HepG2 (cell line): ENCODE results near the gene BZW1. TPM values are rescaled to one million over a fixed set of nuclear protein-coding genes. Genes with fewer than 3 reads are reported as not detected.

Source experiments
- ARNTL ChIP-seq: sonication (generic); formaldehyde crosslinking; IDR thresholded peaks from 2 replicates; pipeline ENCODE4 v1.4.0; 2020; ENCODE audit warnings: mild to moderate bottlenecking, missing genetic modification reagents
- CEBPG ChIP-seq: IDR thresholded peaks from 2 replicates; pipeline ENCODE4 v1.6.1; 2016
- E2F2 ChIP-seq: sonication (generic); formaldehyde crosslinking; IDR thresholded peaks from 2 replicates; pipeline ENCODE4 v1.4.0; 2020; ENCODE audit warnings: missing genetic modification reagents, borderline replicate concordance
- EEA1 ChIP-seq: sonication (generic); formaldehyde crosslinking; IDR thresholded peaks from 2 replicates; pipeline ENCODE4 v1.5.1; 2020; ENCODE audit warnings: mild to moderate bottlenecking, missing genetic modification reagents, borderline replicate concordance
- GABPB1 ChIP-seq: IDR thresholded peaks from 2 replicates; pipeline ENCODE4 v1.6.1; 2016; ENCODE audit warnings: mild to moderate bottlenecking, missing genetic modification reagents, moderate library complexity, missing compliant biosample characterization
- HDAC2 ChIP-seq: sonication (generic); formaldehyde crosslinking; IDR thresholded peaks from 2 replicates; pipeline ENCODE4 v1.4.0; 2020; ENCODE audit warnings: missing genetic modification reagents
- NR2F2 ChIP-seq: IDR thresholded peaks from 2 replicates; pipeline ENCODE4 v1.6.1; 2012; ENCODE audit warnings: low read depth, inconsistent platforms, borderline replicate concordance
- PBX2 ChIP-seq: IDR thresholded peaks from 2 replicates; pipeline ENCODE4 v1.6.1; 2016; ENCODE audit warnings: control low read depth
- PBX3 ChIP-seq: sonication (generic); formaldehyde crosslinking; IDR thresholded peaks from 2 replicates; pipeline ENCODE4 v1.8.1; 2023; ENCODE audit warnings: missing genetic modification reagents, inconsistent platforms, borderline replicate concordance
- PREB ChIP-seq: sonication (generic); formaldehyde crosslinking; IDR thresholded peaks from 2 replicates; pipeline ENCODE4 v1.4.0; 2020; ENCODE audit warnings: missing genetic modification reagents
- RXRB ChIP-seq: IDR thresholded peaks from 2 replicates; pipeline ENCODE4 v1.6.1; 2016; ENCODE audit warnings: borderline replicate concordance, missing genetic modification reagents, missing compliant biosample characterization
- SNAPC5 ChIP-seq: sonication (generic); formaldehyde crosslinking; IDR thresholded peaks from 2 replicates; pipeline ENCODE4 v1.8.1; 2023; ENCODE audit warnings: mild to moderate bottlenecking, missing genetic modification reagents, borderline replicate concordance
- TEF ChIP-seq: sonication (generic); formaldehyde crosslinking; IDR thresholded peaks from 2 replicates; pipeline ENCODE4 v1.5.0; 2020; ENCODE audit warnings: missing genetic modification reagents
- TOPORS ChIP-seq: sonication (generic); formaldehyde crosslinking; IDR thresholded peaks from 2 replicates; pipeline ENCODE4 v1.8.0; 2023; ENCODE audit warnings: mild to moderate bottlenecking, missing genetic modification reagents
- ZBTB37 ChIP-seq: sonication (generic); formaldehyde crosslinking; IDR thresholded peaks from 2 replicates; pipeline ENCODE4 v1.4.0; 2020; ENCODE audit warnings: mild to moderate bottlenecking, missing genetic modification reagents
- ZNF468 ChIP-seq: sonication (generic); formaldehyde crosslinking; IDR thresholded peaks from 2 replicates; pipeline ENCODE4 v1.8.0; 2022; ENCODE audit warnings: mild to moderate bottlenecking, moderate library complexity, missing genetic modification reagents
- ZNF564 ChIP-seq: sonication (generic); formaldehyde crosslinking; IDR thresholded peaks from 2 replicates; pipeline ENCODE4 v1.8.1; 2023; ENCODE audit warnings: mild to moderate bottlenecking, missing genetic modification reagents
- ZNF660 ChIP-seq: sonication (generic); formaldehyde crosslinking; IDR thresholded peaks from 2 replicates; pipeline ENCODE4 v1.5.1; 2020; ENCODE audit warnings: mild to moderate bottlenecking, low read depth, missing genetic modification reagents, borderline replicate concordance
- ZNF772 ChIP-seq: sonication (generic); formaldehyde crosslinking; IDR thresholded peaks from 2 replicates; pipeline ENCODE4 v1.5.0; 2020; ENCODE audit warnings: mild to moderate bottlenecking, missing genetic modification reagents
- ZNF780A ChIP-seq: sonication (generic); formaldehyde crosslinking; IDR thresholded peaks from 2 replicates; pipeline ENCODE4 v1.8.0; 2022; ENCODE audit warnings: mild to moderate bottlenecking, missing genetic modification reagents, moderate library complexity
- ZNF841 ChIP-seq: sonication (generic); formaldehyde crosslinking; IDR thresholded peaks from 2 replicates; pipeline ENCODE4 v1.8.1; 2023; ENCODE audit warnings: missing genetic modification reagents, borderline replicate concordance
- ZSCAN29 ChIP-seq: sonication (generic); formaldehyde crosslinking; conservative IDR thresholded peaks from 2 replicates; pipeline ENCODE4 v1.4.0; 2020; ENCODE audit warnings: mild to moderate bottlenecking, missing genetic modification reagents
- polyA plus RNA-seq, 8 experiments: library from polyadenylated mRNA; depleted of rRNA in 3 of 8; stranded (reverse) in 7 of 8; unstranded in 1 of 8; fragments of >200 nt; fragmentation: Illumina TruSeq in 4 of 8; extraction: Trizol in 4 of 8; gene quantifications; 2 replicates each; pipeline versions ENCODE4 v1.2.1 to v1.2.3, GENCODE V29; 2011 to 2016; ENCODE audit warnings: low read depth in 4 of 8, missing spikeins in 1 of 8, mixed read lengths in 1 of 8; ENCODE audit not compliant: insufficient read depth in 1 of 8
- total RNA-seq, 5 experiments: library from RNA; depleted of rRNA; stranded (reverse); fragments of >200 nt; fragmentation: Illumina TruSeq; extraction: Trizol; gene quantifications; 2 replicates each; pipeline ENCODE4 v1.2.3, GENCODE V29; 2016; ENCODE audit warnings: low read depth in 1 of 5

The BZW1 gene
- total and polyA plus RNA-seq, 2 of the 13 experiments (the other 11 are each of a cell fraction or from before 2014, with no cell fraction given) = 106 to 384 TPM

- TF ChIP-seq TEF (CRISPR knock-in tag) (0 out of 2 replicates have a peak, but pooled peaks have one; percentile 59), TOPORS (CRISPR knock-in tag) (peak; percentile 98), SNAPC5 (CRISPR knock-in tag) (peak; percentile 42; the same call in 1 of the 2 replicates), ZNF772 (CRISPR knock-in tag) (peak; percentile 97), PBX3 (CRISPR knock-in tag) (0 out of 2 replicates have a peak, but pooled peaks have one; percentile 64), CEBPG (CRISPR knock-in tag) (peak; percentile 72), GABPB1 (CRISPR knock-in tag) (peak; percentile 93), ZSCAN29 (CRISPR knock-in tag) (peak; percentile 92), NR2F2 (peak; percentile 10; the same call in 1 of the 2 replicates), ZNF780A (CRISPR knock-in tag) (peak; percentile 96), ZNF564 (CRISPR knock-in tag) (peak; percentile 94; the same call in 1 of the 2 replicates), ZNF468 (CRISPR knock-in tag) (no peak), E2F2 (peak; percentile 94; the same call in 1 of the 2 replicates), HDAC2 (CRISPR knock-in tag) (peak; percentile 90), RXRB (CRISPR knock-in tag) (peak; percentile 88), PBX2 (CRISPR knock-in tag) (no peak; the same call in none of the 2 replicates), ZBTB37 (CRISPR knock-in tag) (no peak), PREB (CRISPR knock-in tag) (peak; percentile 83; the same call in 1 of the 2 replicates), ZNF660 (CRISPR knock-in tag) (peak; percentile 48; the same call in 1 of the 2 replicates), ZNF841 (CRISPR knock-in tag) (peak; percentile 88; the same call in 1 of the 2 replicates), EEA1 (peak; percentile 98), ARNTL (CRISPR knock-in tag) (peak; percentile 91)
Observed at GRCh38 chr2:200864176-200865034, 52.7 kb downstream of the BZW1 start, which contains the start of gene CLK1 (continued).
